ENCODE results near the gene ZNF276.

DNA sequence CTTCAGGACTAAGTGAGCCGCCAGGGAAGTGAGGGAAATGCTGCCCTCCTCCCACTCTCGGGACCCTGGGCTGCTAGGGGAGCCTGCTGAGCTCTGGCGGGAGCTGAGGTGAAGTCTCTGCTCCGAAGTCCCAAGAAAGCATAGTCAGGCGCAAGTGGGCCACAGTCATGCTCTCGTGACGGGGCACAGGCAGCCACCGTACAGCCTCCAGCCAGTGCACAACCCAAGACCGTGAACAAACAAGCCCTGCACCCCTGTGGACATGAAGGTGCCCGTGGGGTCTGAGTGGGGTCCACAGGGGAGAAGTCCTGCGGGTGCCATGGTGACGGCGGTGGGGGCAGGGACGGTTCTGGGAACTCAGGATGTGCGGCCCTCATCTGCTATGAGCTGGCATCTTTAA is 24.7 kb downstream of the ZNF276 start:
- TF ChIP-seq RNF2 (IDR thresholded peaks at IDR 0.05; ENCODE audit: borderline replicate concordance, low read depth, low read length, missing control alignments, poor library complexity, severe bottlenecking) (no peak), TBP (IDR thresholded peaks at IDR 0.05; ENCODE audit: low read depth, low read length) (no peak), POLR2AphosphoS5 (IDR thresholded peaks at IDR 0.05; ENCODE audit: low read depth, low read length) (no peak), EP300 (IDR thresholded peaks at IDR 0.05; ENCODE audit: borderline replicate concordance in 1 of 2, low read depth in 2 of 2, low read length in 2 of 2) (no peak), CEBPB (IDR thresholded peaks at IDR 0.05; ENCODE audit: low read depth, low read length) (no peak), RBBP5 (IDR thresholded peaks at IDR 0.05; ENCODE audit: borderline replicate concordance, low read depth, low read length) (no peak), RFX5 (IDR thresholded peaks at IDR 0.05; ENCODE audit: borderline replicate concordance, low read depth, low read length) (no peak)
- TF ChIP-seq, protein P1, sequence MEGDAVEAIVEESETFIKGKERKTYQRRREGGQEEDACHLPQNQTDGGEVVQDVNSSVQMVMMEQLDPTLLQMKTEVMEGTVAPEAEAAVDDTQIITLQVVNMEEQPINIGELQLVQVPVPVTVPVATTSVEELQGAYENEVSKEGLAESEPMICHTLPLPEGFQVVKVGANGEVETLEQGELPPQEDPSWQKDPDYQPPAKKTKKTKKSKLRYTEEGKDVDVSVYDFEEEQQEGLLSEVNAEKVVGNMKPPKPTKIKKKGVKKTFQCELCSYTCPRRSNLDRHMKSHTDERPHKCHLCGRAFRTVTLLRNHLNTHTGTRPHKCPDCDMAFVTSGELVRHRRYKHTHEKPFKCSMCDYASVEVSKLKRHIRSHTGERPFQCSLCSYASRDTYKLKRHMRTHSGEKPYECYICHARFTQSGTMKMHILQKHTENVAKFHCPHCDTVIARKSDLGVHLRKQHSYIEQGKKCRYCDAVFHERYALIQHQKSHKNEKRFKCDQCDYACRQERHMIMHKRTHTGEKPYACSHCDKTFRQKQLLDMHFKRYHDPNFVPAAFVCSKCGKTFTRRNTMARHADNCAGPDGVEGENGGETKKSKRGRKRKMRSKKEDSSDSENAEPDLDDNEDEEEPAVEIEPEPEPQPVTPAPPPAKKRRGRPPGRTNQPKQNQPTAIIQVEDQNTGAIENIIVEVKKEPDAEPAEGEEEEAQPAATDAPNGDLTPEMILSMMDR (IDR thresholded peaks at IDR 0.05; ENCODE audit: control extremely low read depth in 1 of 3, insufficient read depth in 1 of 3, low read depth in 1 of 3, low read length in 3 of 3), result no peak

Data from H1 (cell line).